ENCODE measurements around the gene KRTAP12-4.
"Not testable (repeated sequence)": the region's sequence is repeated elsewhere in the genome, so short reads cannot be mapped to it uniquely, and the experiment has no call there.

KRTAP12-4 gene

DNA sequence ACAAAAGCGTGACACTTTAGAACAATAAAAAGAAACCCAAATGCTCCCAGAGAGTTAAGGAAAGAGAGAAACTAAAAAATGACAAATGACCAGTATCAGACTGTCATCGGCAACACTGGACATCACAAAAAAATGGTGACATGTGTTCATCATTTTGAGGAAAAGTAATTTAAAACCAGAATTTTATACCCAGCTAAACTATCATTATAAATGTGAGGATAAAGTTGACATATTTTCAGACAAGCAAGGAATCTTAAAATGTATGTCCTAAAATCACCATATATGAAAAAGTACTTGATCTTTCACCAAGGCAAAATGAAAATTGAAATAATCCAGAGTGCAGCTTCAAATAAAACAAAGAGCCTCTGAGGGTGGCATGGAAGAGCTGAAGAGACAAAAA lies 9.6 kb downstream of the KRTAP12-4 start:
- TF ChIP-seq SUZ12 (IDR thresholded peaks at IDR 0.05; ENCODE audit: extremely low read depth, insufficient read depth, insufficient read length), result no peak
- TF ChIP-seq ZNF274 (IDR thresholded peaks at IDR 0.05; ENCODE audit: low read depth, low read length), result no peak
- TF ChIP-seq YY1 (IDR thresholded peaks at IDR 0.05; ENCODE audit: insufficient read depth, insufficient read length), result no peak
- Histone ChIP-seq H3K36me3 (ENCODE audit: insufficient read depth, insufficient read length, low read length) (no peaks in the 10 kb centered on the region), H3K9ac (ENCODE audit: insufficient read length, low read depth) (no peak overlapping the region), H3K4me1 (ENCODE audit: insufficient read depth, insufficient read length) (peaks cover 10% of the 10 kb centered on the region), H3K4me3 (ENCODE audit: insufficient read length, low read depth) (no peak overlapping the region), H3K9me3 (ENCODE audit: insufficient read depth, low read length) (peaks cover 27% of the 10 kb centered on the region), H3K27me3 (ENCODE audit: insufficient read depth, insufficient read length) (no peaks in the 10 kb centered on the region)
- no peak for DNase-seq (ENCODE audit: low read depth, low spot score)

DNA sequence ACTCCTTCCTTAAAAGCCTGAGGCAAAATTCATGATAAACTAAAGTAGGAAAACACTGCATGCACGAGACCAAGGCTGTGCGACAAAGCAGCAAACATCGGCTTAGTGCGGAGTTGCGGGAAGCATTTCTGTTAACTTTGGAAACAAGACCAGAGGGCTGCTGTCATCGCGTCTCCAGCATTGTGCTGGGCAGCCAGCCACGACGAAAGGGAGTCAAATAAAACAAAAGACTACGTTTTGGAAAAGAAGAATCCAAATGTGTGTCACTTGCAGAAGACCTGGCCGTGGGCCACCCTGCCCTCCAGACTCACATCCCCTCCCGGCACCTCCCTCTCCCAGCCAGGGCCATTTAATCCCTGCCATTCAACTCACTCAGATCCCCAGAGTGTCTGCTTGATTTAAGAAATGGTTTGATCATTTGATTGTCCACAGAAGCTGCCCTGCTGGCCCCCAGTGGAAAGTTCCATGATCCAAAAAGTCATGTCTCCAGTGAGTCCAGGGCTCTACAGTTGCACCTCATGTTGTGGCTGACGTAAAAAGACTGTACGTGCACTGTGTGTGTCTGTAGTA lies 10.6 kb downstream of the KRTAP12-4 start:
- Histone ChIP-seq H3K9me3 (ENCODE audit: insufficient read depth, low read length) (peaks cover 27% of the 10 kb centered on the region), H3K9ac (ENCODE audit: insufficient read length, low read depth) (no peak overlapping the region)

DNA sequence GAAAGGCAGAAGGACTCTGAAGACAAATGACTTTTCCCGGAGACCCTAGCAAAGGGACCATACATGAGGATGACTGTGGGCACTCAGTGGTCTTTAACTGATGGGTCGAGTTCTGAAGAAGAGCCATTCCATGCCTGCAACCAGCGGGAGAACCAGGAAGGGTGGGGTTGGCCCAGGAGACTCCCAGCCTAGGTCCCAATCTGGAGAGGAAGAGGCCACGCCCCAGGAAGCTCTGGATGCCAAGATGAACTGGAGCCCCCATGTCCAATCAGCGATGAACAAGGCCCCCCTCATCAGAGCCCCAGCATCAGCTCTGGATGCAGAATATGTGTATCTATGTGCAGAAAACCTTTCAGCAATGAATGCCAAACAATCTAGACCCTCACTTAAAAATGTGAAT lies 13.7 kb downstream of the KRTAP12-4 start:
- Histone ChIP-seq H3K9me3 (ENCODE audit: insufficient read depth, low read length) (peaks cover 27% of the 10 kb centered on the region), H3K4me1 (ENCODE audit: insufficient read depth, insufficient read length) (peaks cover 4% of the 10 kb centered on the region), H3K36me3 (ENCODE audit: insufficient read depth, insufficient read length, low read length) (no peaks in the 10 kb centered on the region), H3K27me3 (ENCODE audit: insufficient read depth, insufficient read length) (no peaks in the 10 kb centered on the region), H3K9ac (ENCODE audit: insufficient read length, low read depth) (no peak overlapping the region), H3K4me3 (ENCODE audit: insufficient read length, low read depth) (no peak overlapping the region)
- no peak for DNase-seq (ENCODE audit: low read depth, low spot score)
- TF ChIP-seq YY1 (IDR thresholded peaks at IDR 0.05; ENCODE audit: insufficient read depth, insufficient read length) (no peak), SUZ12 (IDR thresholded peaks at IDR 0.05; ENCODE audit: extremely low read depth, insufficient read depth, insufficient read length) (no peak), ZNF274 (IDR thresholded peaks at IDR 0.05; ENCODE audit: low read depth, low read length) (no peak)

More for the DNA sequence above, 10.6 kb downstream of the KRTAP12-4 start:
- Histone ChIP-seq H3K4me3 (ENCODE audit: insufficient read length, low read depth) (no peak overlapping the region), H3K4me1 (ENCODE audit: insufficient read depth, insufficient read length) (peaks cover 6% of the 10 kb centered on the region), H3K36me3 (ENCODE audit: insufficient read depth, insufficient read length, low read length) (no peaks in the 10 kb centered on the region), H3K27me3 (ENCODE audit: insufficient read depth, insufficient read length) (no peaks in the 10 kb centered on the region)
- TF ChIP-seq SUZ12 (IDR thresholded peaks at IDR 0.05; ENCODE audit: extremely low read depth, insufficient read depth, insufficient read length), result no peak
- no peak for TF ChIP-seq ZNF274 (IDR thresholded peaks at IDR 0.05; ENCODE audit: low read depth, low read length)
- no peak for TF ChIP-seq YY1 (IDR thresholded peaks at IDR 0.05; ENCODE audit: insufficient read depth, insufficient read length)
- DNase-seq (ENCODE audit: low read depth, low spot score), result no peak

DNA sequence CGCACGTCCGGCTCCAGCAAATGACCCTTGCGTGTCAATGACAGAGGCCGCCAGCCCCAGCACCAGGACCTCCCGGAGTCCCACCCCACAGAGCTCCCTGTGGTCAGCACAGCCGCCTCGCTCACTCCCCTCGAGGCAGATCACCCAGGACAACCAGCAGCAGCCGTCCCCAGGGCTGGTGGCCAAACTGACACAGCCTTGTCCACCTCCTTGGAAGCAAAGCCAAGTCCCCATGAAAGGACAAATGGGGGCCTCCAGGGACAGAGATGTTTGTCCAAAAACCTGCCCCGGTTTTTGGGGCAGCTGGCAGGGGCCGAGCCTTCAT lies 15.2 kb downstream of the KRTAP12-4 start:
- no peak for TF ChIP-seq ZNF274 (IDR thresholded peaks at IDR 0.05; ENCODE audit: low read depth, low read length)
- TF ChIP-seq YY1 (IDR thresholded peaks at IDR 0.05; ENCODE audit: insufficient read depth, insufficient read length), result no peak
- no peak for TF ChIP-seq SUZ12 (IDR thresholded peaks at IDR 0.05; ENCODE audit: extremely low read depth, insufficient read depth, insufficient read length)
- H3K4me1 ChIP-seq (ENCODE audit: insufficient read depth, insufficient read length), result peaks cover 4% of the 10 kb centered on the region

DNA sequence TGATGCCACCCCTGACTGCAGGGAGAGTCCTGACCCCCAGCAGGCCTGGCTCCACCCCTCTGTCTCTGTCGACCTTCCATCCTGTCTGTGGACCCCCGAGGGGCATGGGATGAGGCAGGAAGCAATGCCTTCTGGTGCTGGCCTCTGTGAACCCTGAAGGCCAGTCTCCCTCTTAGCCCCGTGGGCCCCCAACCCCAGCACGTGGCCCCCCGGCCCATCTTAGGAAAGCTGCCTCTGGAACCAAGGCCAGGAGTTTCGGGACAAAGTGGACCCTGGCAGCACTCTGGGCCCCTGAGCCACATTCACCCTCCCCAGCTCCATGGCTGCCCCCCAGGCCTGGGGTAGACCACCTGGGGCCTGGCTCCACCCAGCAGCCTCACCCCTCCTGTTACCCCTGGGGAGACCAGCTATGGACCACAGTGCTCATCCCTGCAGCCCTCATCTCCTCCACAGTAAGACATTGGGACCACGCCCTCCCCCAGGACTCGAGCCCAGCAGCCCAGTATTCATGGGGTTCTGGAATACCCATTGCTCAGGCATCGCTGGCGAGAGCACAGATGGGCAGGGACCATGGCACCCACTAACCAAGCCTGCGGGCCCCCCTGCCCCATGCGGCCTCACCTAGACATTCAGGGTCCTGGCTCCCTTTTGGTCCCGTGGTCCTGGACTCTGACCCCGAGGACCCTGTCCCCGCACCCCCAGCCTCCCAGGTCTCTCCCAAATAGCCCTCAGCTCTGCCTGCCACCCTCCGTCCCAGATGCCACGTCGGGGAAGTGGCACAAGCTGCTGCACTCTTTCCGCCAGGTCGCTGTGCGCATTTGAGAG lies 15.7 kb downstream of the KRTAP12-4 start:
- peaks cover 11% of the 10 kb centered on the region; the same call in 1 of the 2 replicates for H3K9me3 ChIP-seq (ENCODE audit: insufficient read depth, low read length)
- not testable (repeated sequence) for H3K4me3 ChIP-seq (ENCODE audit: insufficient read length, low read depth); H3K36me3 ChIP-seq (ENCODE audit: insufficient read depth, insufficient read length, low read length)

More for the DNA sequence above, 15.2 kb downstream of the KRTAP12-4 start:
- no peaks in the 10 kb centered on the region for H3K36me3 ChIP-seq (ENCODE audit: insufficient read depth, insufficient read length, low read length)
- no peak overlapping the region for H3K4me3 ChIP-seq (ENCODE audit: insufficient read length, low read depth)
- no peak for DNase-seq (ENCODE audit: low read depth, low spot score)
- H3K9me3 ChIP-seq (ENCODE audit: insufficient read depth, low read length), result peaks cover 17% of the 10 kb centered on the region
- H3K27me3 ChIP-seq (ENCODE audit: insufficient read depth, insufficient read length), result no peaks in the 10 kb centered on the region
- H3K9ac ChIP-seq (ENCODE audit: insufficient read length, low read depth), result no peak overlapping the region

DNA sequence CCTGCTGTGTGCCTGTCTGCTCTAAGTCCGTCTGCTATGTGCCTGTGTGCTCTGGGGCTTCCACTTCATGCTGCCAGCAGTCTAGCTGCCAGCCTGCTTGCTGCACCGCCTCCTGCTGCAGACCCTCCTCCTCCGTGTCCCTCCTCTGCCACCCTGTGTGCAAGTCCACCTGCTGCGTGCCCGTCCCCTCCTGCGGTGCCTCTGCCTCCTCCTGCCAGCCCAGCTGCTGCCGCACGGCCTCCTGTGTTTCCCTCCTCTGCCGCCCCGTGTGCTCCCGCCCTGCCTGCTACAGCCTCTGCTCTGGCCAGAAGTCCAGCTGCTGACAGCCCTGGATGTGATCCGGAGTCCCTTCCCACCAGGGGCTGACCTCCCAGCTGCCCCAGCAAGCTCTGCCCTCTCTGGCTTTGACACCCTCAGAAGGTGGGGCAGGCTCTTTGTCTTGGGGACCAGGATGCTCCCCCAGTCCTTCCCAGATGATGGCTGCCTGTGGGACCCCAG lies 16.6 kb downstream of the KRTAP12-4 start:
- H3K9ac ChIP-seq (ENCODE audit: insufficient read length, low read depth); H3K4me1 ChIP-seq (ENCODE audit: insufficient read depth, insufficient read length); H3K27me3 ChIP-seq (ENCODE audit: insufficient read depth, insufficient read length); DNase-seq (ENCODE audit: low read depth, low spot score); H3K4me3 ChIP-seq (ENCODE audit: insufficient read length, low read depth); H3K36me3 ChIP-seq (ENCODE audit: insufficient read depth, insufficient read length, low read length): not testable (repeated sequence)
- H3K9me3 ChIP-seq (ENCODE audit: insufficient read depth, low read length), result peaks cover 12% of the 10 kb centered on the region; the same call in 1 of the 2 replicates

More for the DNA sequence above, 15.7 kb downstream of the KRTAP12-4 start:
- H3K9ac ChIP-seq (ENCODE audit: insufficient read length, low read depth); H3K4me1 ChIP-seq (ENCODE audit: insufficient read depth, insufficient read length); H3K27me3 ChIP-seq (ENCODE audit: insufficient read depth, insufficient read length); DNase-seq (ENCODE audit: low read depth, low spot score): not testable (repeated sequence)

DNA sequence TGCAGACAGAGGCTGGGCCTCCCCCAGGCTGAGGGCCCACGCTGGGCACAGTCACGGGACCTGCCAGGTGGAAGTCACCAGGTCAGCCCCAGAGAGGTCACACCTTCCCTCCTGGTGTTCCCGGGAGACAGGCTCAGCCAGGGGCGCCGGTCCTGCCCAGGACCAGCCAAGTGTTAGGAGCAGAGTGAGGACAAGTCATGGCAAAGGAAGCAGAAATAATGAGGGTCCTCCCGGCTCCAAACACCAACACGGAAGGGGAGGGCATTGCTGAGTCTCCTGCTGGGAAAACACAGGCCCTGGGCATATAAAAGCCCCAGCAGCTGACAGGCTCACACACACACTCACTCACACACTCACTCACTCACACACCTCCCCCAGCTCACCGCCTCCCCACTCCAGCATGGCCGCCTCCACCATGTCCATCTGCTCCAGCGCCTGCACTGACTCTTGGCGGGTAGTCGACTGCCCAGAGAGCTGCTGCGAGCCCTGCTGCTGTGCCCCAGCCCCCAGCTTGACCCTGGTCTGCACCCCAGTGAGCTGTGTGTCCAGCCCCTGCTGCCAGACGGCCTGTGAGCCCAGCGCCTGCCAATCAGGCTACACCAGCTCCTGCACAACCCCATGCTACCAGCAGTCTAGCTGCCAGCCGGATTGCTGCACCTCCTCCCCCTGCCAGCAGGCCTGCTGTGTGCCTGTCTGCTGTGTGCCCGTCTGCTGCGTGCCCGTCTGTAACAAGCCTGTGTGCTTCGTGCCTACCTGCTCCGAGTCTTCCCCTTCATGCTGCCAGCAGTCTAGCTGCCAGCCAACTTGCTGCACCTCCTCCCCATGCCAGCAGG lies 17.2 kb downstream of the KRTAP12-4 start, which contains the start of gene KRTAP10-10:
Gene KRTAP10-10, plus strand, starts transcription at position 339 of the 833 bp plus-strand sequence. Its CDS starts 62 bp downstream, at position 401.
- no peak within 1 kb of the TSS for H3K9ac ChIP-seq (ENCODE audit: insufficient read length, low read depth)
- no peaks in the 10 kb centered on the region for H3K36me3 ChIP-seq (ENCODE audit: insufficient read depth, insufficient read length, low read length)
- H3K9me3 ChIP-seq (ENCODE audit: insufficient read depth, low read length), result peaks cover 18% of the 10 kb centered on the region
- H3K4me1 ChIP-seq (ENCODE audit: insufficient read depth, insufficient read length), result peaks cover 4% of the 10 kb centered on the region
- no peak for TF ChIP-seq YY1 (IDR thresholded peaks at IDR 0.05; ENCODE audit: insufficient read depth, insufficient read length)
- no peak for TF ChIP-seq ZNF274 (IDR thresholded peaks at IDR 0.05; ENCODE audit: low read depth, low read length)
- no peak for TF ChIP-seq SUZ12 (IDR thresholded peaks at IDR 0.05; ENCODE audit: extremely low read depth, insufficient read depth, insufficient read length)
- no peak for DNase-seq (ENCODE audit: low read depth, low spot score)
- no peak within 1 kb of the TSS for H3K4me3 ChIP-seq (ENCODE audit: insufficient read length, low read depth)
- H3K27me3 ChIP-seq (ENCODE audit: insufficient read depth, insufficient read length), result no peaks in the 10 kb centered on the region
